H1 (cell line): ENCODE data around the gene SCN11A. TPM values are rescaled to one million over a fixed set of nuclear protein-coding genes. Genes with fewer than 3 reads are reported as not detected.

Experiments
- CTCF ChIA-PET: fragments of 300-600 bp; sonication (Branson Sonifier 250); formaldehyde crosslinking; loops from one replicate; lab custom pipeline; 2021; ENCODE audit not compliant: partially characterized antibody; lab: Charles Lee
- POLR2A ChIA-PET: fragments of 300-600 bp; sonication (Branson Sonifier 250); formaldehyde crosslinking; loops from one replicate; lab custom pipeline; 2021; ENCODE audit warnings: inconsistent platforms; ENCODE audit not compliant: partially characterized antibody; lab: Charles Lee
- DNase-seq, 2 experiments: peaks; one replicate each; pipeline versions ENCODE4 v3.0.0 to v3.0.0-alpha.2; 2010 to 2022; ENCODE audit warnings: low spot score in 2 of 2, low read depth in 1 of 2, mixed read lengths in 1 of 2
- FAIRE-seq: peaks from 2 replicates; lab custom pipeline; 2011; peaks lifted over from hg19 to GRCh38; lab: Jason Lieb, UNC
- H2AFZ ChIP-seq: 2 replicates; pipeline ENCODE4 v1.8.1; 2012; ENCODE audit warnings: low read length, inconsistent platforms
- H2AK5ac ChIP-seq: 2 replicates; pipeline ENCODE4 v1.6.1; 2013; ENCODE audit warnings: low read depth, low read length
- H2BK120ac ChIP-seq: replicated peaks from 2 replicates; pipeline ENCODE3; 2013; ENCODE audit warnings: low read depth, low read length, inconsistent platforms
- H2BK12ac ChIP-seq: 2 replicates; pipeline ENCODE4 v1.6.1; 2013; ENCODE audit warnings: low read depth, low read length
- H2BK15ac ChIP-seq: 2 replicates; pipeline ENCODE4 v1.6.1; 2013; ENCODE audit warnings: low read length
- H2BK20ac ChIP-seq: 2 replicates; pipeline ENCODE4 v1.6.1; 2013; ENCODE audit warnings: low read length
- H2BK5ac ChIP-seq: 2 replicates; pipeline ENCODE4 v1.6.1; 2013; ENCODE audit warnings: low read depth, low read length
- H3K14ac ChIP-seq: 2 replicates; pipeline ENCODE4 v1.6.1; 2013; ENCODE audit warnings: inconsistent platforms; ENCODE audit not compliant: insufficient read length
- H3K18ac ChIP-seq: 2 replicates; pipeline ENCODE4 v1.6.1; 2013; ENCODE audit warnings: low read length; ENCODE audit errors: extremely low read depth
- H3K23ac ChIP-seq: 2 replicates; pipeline ENCODE4 v1.6.1; 2013; ENCODE audit warnings: inconsistent platforms; ENCODE audit not compliant: insufficient read length
- H3K23me2 ChIP-seq: 2 replicates; pipeline ENCODE4 v1.6.1; 2013; ENCODE audit warnings: low read depth, low read length
- H3K27ac ChIP-seq: 2 replicates; pipeline ENCODE4 v1.6.1; 2011; ENCODE audit warnings: low read depth, low read length, inconsistent platforms
- H3K27me3 ChIP-seq, 4 experiments: replicated peaks in 1 of 4; 1 replicate in 1 of 4; 2 replicates in 3 of 4; pipeline versions ENCODE4 v1.6.1 to v1.8.1; 2011 to 2013; ENCODE audit warnings: low read length in 3 of 4, mild to moderate bottlenecking in 3 of 4, inconsistent platforms in 2 of 4, mixed read lengths in 2 of 4, moderate library complexity in 1 of 4; ENCODE audit not compliant: control insufficient read depth in 3 of 4, insufficient read depth in 3 of 4; ENCODE audit errors: extremely low read depth in 1 of 4
- H3K36me3 ChIP-seq, 4 experiments: 2 replicates each; pipeline versions ENCODE4 v1.6.1 to v1.8.1; 2011 to 2013; ENCODE audit warnings: mild to moderate bottlenecking in 4 of 4, low read length in 3 of 4, moderate library complexity in 2 of 4, control low read depth in 1 of 4, inconsistent platforms in 1 of 4; ENCODE audit not compliant: insufficient read depth in 4 of 4, control insufficient read depth in 2 of 4
- H3K4ac ChIP-seq: replicated peaks from 2 replicates; pipeline ENCODE3; 2013; ENCODE audit warnings: low read length, low read depth, mixed read lengths, inconsistent platforms; ENCODE audit not compliant: insufficient read length
- H3K4me1 ChIP-seq, 4 experiments: replicated peaks in 1 of 4; 1 replicate in 1 of 4; 2 replicates in 3 of 4; pipeline versions ENCODE4 v1.6.1 to v1.8.1; 2011 to 2013; ENCODE audit warnings: low read length in 3 of 4, inconsistent platforms in 2 of 4, mixed read lengths in 1 of 4; ENCODE audit not compliant: insufficient read depth in 4 of 4, control insufficient read depth in 3 of 4
- H3K4me2 ChIP-seq, 2 experiments: 2 replicates each; pipeline versions ENCODE4 v1.6.1 to v1.8.1; 2011 to 2013; ENCODE audit warnings: low read depth in 2 of 2, low read length in 2 of 2, control low read depth in 1 of 2, inconsistent platforms in 1 of 2, mild to moderate bottlenecking in 1 of 2; ENCODE audit not compliant: insufficient read depth in 1 of 2
- H3K4me3 ChIP-seq, 4 experiments: fragments of 200-600, 300-600 bp in 1 of 4; sonication (generic), shearing (Covaris generic), sonication (Bioruptor Twin) in 1 of 4; 2 replicates each; pipeline versions ENCODE4 v1.5.1 to v1.8.1; 2011 to 2016; ENCODE audit warnings: low read length in 4 of 4, low read depth in 3 of 4, control low read depth in 2 of 4, inconsistent platforms in 2 of 4, mild to moderate bottlenecking in 2 of 4, mixed read lengths in 1 of 4, moderate library complexity in 1 of 4; ENCODE audit not compliant: insufficient read depth in 2 of 4; ENCODE audit errors: extremely low read depth in 1 of 4
- H3K56ac ChIP-seq: replicated peaks from 2 replicates; pipeline ENCODE3; 2013; ENCODE audit warnings: low read depth, mild to moderate bottlenecking, mixed read lengths, low read length, inconsistent platforms; ENCODE audit not compliant: insufficient read length
- H3K79me1 ChIP-seq: 2 replicates; pipeline ENCODE4 v1.6.1; 2013; ENCODE audit warnings: low read depth, low read length, control low read depth
- H3K79me2 ChIP-seq, 2 experiments: 2 replicates each; pipeline versions ENCODE4 v1.6.1 to v1.8.1; 2012 to 2013; ENCODE audit warnings: low read length in 2 of 2, mild to moderate bottlenecking in 2 of 2, inconsistent platforms in 1 of 2; ENCODE audit not compliant: insufficient read depth in 2 of 2, control insufficient read depth in 1 of 2
- H3K9ac ChIP-seq, 4 experiments: replicated peaks in 1 of 4; 1 replicate in 1 of 4; 2 replicates in 3 of 4; pipeline versions ENCODE4 v1.6.1 to v1.8.1; 2011 to 2013; ENCODE audit warnings: low read depth in 3 of 4, low read length in 3 of 4, control low read depth in 2 of 4, mild to moderate bottlenecking in 2 of 4, moderate library complexity in 2 of 4, inconsistent platforms in 1 of 4; ENCODE audit errors: extremely low read depth in 1 of 4
- H3K9me3 ChIP-seq, 2 experiments: 2 replicates each; pipeline versions ENCODE4 v1.6.1 to v1.8.1; 2012 to 2013; ENCODE audit warnings: mild to moderate bottlenecking in 2 of 2, moderate library complexity in 2 of 2, control low read depth in 1 of 2, inconsistent platforms in 1 of 2, low read depth in 1 of 2, low read length in 1 of 2, mixed read lengths in 1 of 2; ENCODE audit not compliant: insufficient read depth in 2 of 2
- H4K20me1 ChIP-seq, 2 experiments: replicated peaks in 1 of 2; 2 replicates each; pipeline versions ENCODE3 to v1.8.1; 2011 to 2013; ENCODE audit warnings: inconsistent platforms in 2 of 2, low read length in 2 of 2, mild to moderate bottlenecking in 1 of 2; ENCODE audit not compliant: insufficient read depth in 2 of 2, control insufficient read depth in 1 of 2
- H4K5ac ChIP-seq: 2 replicates; pipeline ENCODE4 v1.6.1; 2013; ENCODE audit warnings: low read length, low read depth, mixed read lengths, inconsistent platforms; ENCODE audit not compliant: insufficient read length
- H4K8ac ChIP-seq: 2 replicates; pipeline ENCODE4 v1.8.0; 2013; ENCODE audit warnings: mild to moderate bottlenecking, moderate library complexity, low read length, inconsistent platforms; ENCODE audit not compliant: insufficient read depth; ENCODE audit errors: extremely low read depth
- H4K91ac ChIP-seq: replicated peaks from 2 replicates; pipeline ENCODE3; 2013; ENCODE audit warnings: low read length, mixed read lengths, inconsistent platforms; ENCODE audit not compliant: insufficient read length
- CHD1 ChIP-seq: IDR thresholded peaks from 2 replicates; pipeline ENCODE4 v1.6.1; 2012; ENCODE audit warnings: low read depth, low read length, improper control_type of control experiment
- CTBP2 ChIP-seq: IDR thresholded peaks from 2 replicates; pipeline ENCODE4 v1.7.0; 2011; ENCODE audit warnings: borderline replicate concordance, mild to moderate bottlenecking, moderate library complexity, mixed read lengths, low read length; ENCODE audit not compliant: insufficient read depth, insufficient read length
- RBBP5 ChIP-seq: IDR thresholded peaks from 2 replicates; pipeline ENCODE4 v1.7.1; 2012; ENCODE audit warnings: low read depth, mild to moderate bottlenecking, inconsistent platforms, low read length, moderate library complexity, borderline replicate concordance
- RNF2 ChIP-seq: fragments of 200-900, 300-1000 bp; sonication (generic); IDR thresholded peaks from 2 replicates; pipeline ENCODE4 v1.7.1; 2016; ENCODE audit warnings: borderline replicate concordance, low read depth, mild to moderate bottlenecking, antibody characterized with exemption, low read length; ENCODE audit not compliant: poor library complexity, severe bottlenecking; ENCODE audit errors: missing control alignments
- SIN3A ChIP-seq, 2 experiments: IDR thresholded peaks in 1 of 2; conservative IDR thresholded peaks in 1 of 2; 2 replicates each; pipeline ENCODE4 v1.6.1; 2011 to 2012; ENCODE audit warnings: low read length in 2 of 2, improper control_type of control experiment in 1 of 2, low read depth in 1 of 2, mild to moderate bottlenecking in 1 of 2
- SIX5 ChIP-seq: IDR thresholded peaks from 2 replicates; pipeline ENCODE4 v1.6.1; 2011; ENCODE audit warnings: mild to moderate bottlenecking, low read depth, low read length
- TEAD4 ChIP-seq: IDR thresholded peaks from 2 replicates; pipeline ENCODE4 v1.6.1; 2012; ENCODE audit warnings: low read depth, low read length, inconsistent platforms, mixed read lengths
- WGBS, 2 experiments: shearing (Covaris generic) in 1 of 2; methylation state at CpG; one replicate each; pipeline versions ENCODE4 v1.1.6 to v1.1.7; 2013 to 2015; ENCODE audit warnings: low lambda C conversion rate in 2 of 2, mixed read lengths in 2 of 2, inconsistent platforms in 1 of 2, low coverage in 1 of 2, missing lambda C conversion rate in 1 of 2; ENCODE audit not compliant: insufficient replicate concordance in 2 of 2, insufficient coverage in 1 of 2, insufficient read length in 1 of 2; ENCODE audit errors: extremely low coverage in 1 of 2, missing lambda C conversion rate in 1 of 2; 5-methylcytosine and 5-hydroxymethylcytosine counted together
- long read RNA-seq, 2 experiments: library from RNA in 1 of 2; library from capped mRNA in 1 of 2; stranded (forward); transcript quantifications; one replicate each; pipeline ENCODE4 v2.0.0, GENCODE V29; 2021; ENCODE audit warnings: inconsistent platforms in 1 of 2
- polyA minus RNA-seq, 3 experiments: library from RNA; depleted of rRNA, polyadenylated mRNA; stranded (reverse); fragments of >200 nt; gene quantifications; 1 replicate in 2 of 3; 2 replicates in 1 of 3; pipeline ENCODE4 v1.2.3, GENCODE V29; 2011
- polyA plus RNA-seq, 7 experiments: library from polyadenylated mRNA; depleted of rRNA in 3 of 7; stranded (reverse) in 5 of 7; unstranded in 2 of 7; fragments of >200 nt in 5 of 7; fragments of 200-250 nt in 2 of 7; gene quantifications; 1 replicate in 5 of 7; 2 replicates in 1 of 7; 4 replicates in 1 of 7; pipeline versions ENCODE4 v1.2.1 to v1.2.3, GENCODE V29; 2011 to 2013; ENCODE audit warnings: missing spikeins in 2 of 7, mixed read lengths in 2 of 7
- total RNA-seq: library from RNA; stranded (reverse); fragmentation: NEBNext Ultra II Directional; extraction: Animal tissue kit (Norgen Biotek cat#: 25700); gene quantifications from 2 replicates; pipeline ENCODE4 v1.2.1, GENCODE V29; 2021

The SCN11A gene
- 0.10 and 0.11 TPM in 2 replicates for total RNA-seq
- polyA plus RNA-seq (2011; rRNA removed): 0.16 and 0.21 TPM in 2 replicates
- polyA plus RNA-seq (2011; cell fraction: cytosol; rRNA removed): 0.21 TPM
- polyA plus RNA-seq (2011; cell fraction: nucleus; rRNA removed): 0.54 TPM
- polyA plus RNA-seq (2012, experiment 1 of 2): 0.20 to 0.23 TPM (median 0.21 TPM) in 4 replicates
- not detected for polyA plus RNA-seq (2012, experiment 2 of 2)
- polyA plus RNA-seq (2013, experiment 1 of 2): 0.08 TPM
- polyA plus RNA-seq (2013, experiment 2 of 2): 0.06 TPM
- 0.29 and 0.54 TPM in 2 replicates for polyA minus RNA-seq (2011; rRNA and poly(A)+ RNA removed)
- polyA minus RNA-seq (2011; cell fraction: cytosol; rRNA and poly(A)+ RNA removed): not detected
- 1.00 TPM for polyA minus RNA-seq (2011; cell fraction: nucleus; rRNA and poly(A)+ RNA removed)
- long read RNA-seq, experiment 1: 0 reads
- long read RNA-seq, experiment 2: 0 reads

DNA sequence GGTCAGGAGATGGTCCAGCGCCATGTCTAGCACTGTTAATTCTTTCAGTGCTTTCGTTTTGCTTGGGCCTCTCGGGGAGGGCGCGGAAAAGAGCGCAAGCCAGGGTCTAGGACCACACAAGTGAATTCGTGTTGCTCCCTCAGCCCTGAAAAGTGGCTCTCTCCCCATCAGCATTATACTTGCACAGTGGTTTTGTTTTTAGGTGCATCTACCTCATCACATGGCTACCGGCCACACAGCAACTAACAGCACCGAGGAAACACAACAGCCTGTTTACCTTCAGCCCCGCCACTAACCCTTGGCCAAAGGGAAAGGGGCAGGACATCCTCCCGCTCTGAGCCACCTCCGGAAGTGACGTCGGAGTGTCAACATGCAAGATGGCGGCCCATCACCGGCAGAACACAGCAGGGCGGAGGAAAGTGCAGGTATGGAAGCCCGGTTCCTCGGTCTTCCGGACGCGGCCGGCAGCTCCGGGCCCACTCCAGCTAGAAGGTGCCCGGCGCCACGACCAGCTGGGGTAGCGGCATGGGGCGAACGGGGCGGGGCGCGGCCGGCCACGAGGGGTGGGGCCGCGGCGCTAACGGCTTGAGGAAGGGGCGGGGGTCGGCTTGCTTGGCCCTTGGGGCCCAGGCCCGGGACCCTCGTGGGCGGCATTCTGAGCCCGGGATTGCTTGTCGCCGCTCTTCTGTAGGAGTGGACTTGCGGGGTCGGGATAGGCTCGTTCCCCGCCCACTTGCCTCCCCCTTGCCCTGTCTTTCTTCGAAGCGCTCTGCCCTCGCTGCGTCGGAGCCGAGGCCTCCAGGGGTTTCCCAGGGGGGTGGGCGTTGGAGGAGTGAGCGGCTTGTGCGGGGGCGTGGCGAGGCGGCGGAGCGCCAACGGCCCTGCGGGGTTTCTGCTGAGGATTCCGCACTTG lies at the start of gene SCN11A, which contains the start of gene WDR48:
TSS of gene SCN11A (minus strand) at position 296 of the 913 bp plus-strand sequence. CDS start 101,582 bp downstream, outside the sequence.
TSS of gene WDR48 (plus strand) at position 368 of the 913 bp plus-strand sequence. CDS start at position 378, 10 bp downstream.
- peak within 1 kb of the TSS; percentile 92 for H2BK5ac ChIP-seq
- no peaks in the 10 kb centered on the region for H3K27me3 ChIP-seq
- H3K36me3 ChIP-seq: no peaks in the 10 kb centered on the region
- H3K4me1 ChIP-seq: peaks cover 0 to 6% (median 0%) of the 10 kb centered on the region in 4 experiments; a peak in 1 of 7 replicates
- peak; percentile 81 for FAIRE-seq
- peak within 1 kb of the TSS; percentile 67 for H3K56ac ChIP-seq
- H3K9me3 ChIP-seq: no peaks in the 10 kb centered on the region
- H3K4me3 ChIP-seq: peak within 1 kb of the TSS; percentile 66 to 88 (median 72)
- peak; percentile 72 to 91 for DNase-seq
- H3K4ac ChIP-seq: no peak within 1 kb of the TSS
- H3K27ac ChIP-seq: peak within 1 kb of the TSS; percentile 98
- no peak within 1 kb of the TSS for H2BK15ac ChIP-seq
- H4K91ac ChIP-seq: peak within 1 kb of the TSS; percentile 48
- no peak within 1 kb of the TSS for H2BK120ac ChIP-seq
- H3K23me2 ChIP-seq: peaks cover 6% of the 10 kb centered on the region; the same call in 1 of the 2 replicates
- peak within 1 kb of the TSS; percentile 84 to 97 (median 96) for H3K9ac ChIP-seq
- peak within 1 kb of the TSS; percentile 16; the same call in 1 of the 2 replicates for H3K18ac ChIP-seq
- peak within 1 kb of the TSS; percentile 89 for H3K14ac ChIP-seq
- H4K20me1 ChIP-seq: peaks cover 0 to 2% of the 10 kb centered on the region in 2 experiments
- H3K4me2 ChIP-seq: peak within 1 kb of the TSS; percentile 75 to 85
- peak within 1 kb of the TSS; percentile 99 for H2AFZ ChIP-seq
- peak within 1 kb of the TSS; percentile 69; the same call in 1 of the 2 replicates for H2BK12ac ChIP-seq
- 4% methylated on average over 48 of the region's 68 CpGs; no CpG with 5 or more reads in 1 of the 2 experiments for WGBS, 2 experiments
- ChIA-PET CTCF (interaction anchor here (1.4 kb wide), 1 partner anchor 13 kb away, joined by 5 read pairs; no protein-coding TSS in a partner anchor), POLR2A (interaction anchor here (0.9 to 1.4 kb wide), 3 partner anchors 10 to 31 kb away, joined by 3 to 5 read pairs (median 3); no protein-coding TSS in a partner anchor)
- no peak within 1 kb of the TSS for H2BK20ac ChIP-seq
- peaks cover 2% of the 10 kb centered on the region; the same call in 1 of the 2 replicates for H3K79me1 ChIP-seq
- peak within 1 kb of the TSS; percentile 90 for H4K5ac ChIP-seq
- H3K23ac ChIP-seq: no peak within 1 kb of the TSS
- H2AK5ac ChIP-seq: no peak within 1 kb of the TSS; the same call in 1 of the 2 replicates
- H3K79me2 ChIP-seq: peaks cover 3 to 43% of the 10 kb centered on the region in 2 experiments
- H4K8ac ChIP-seq: peak within 1 kb of the TSS; percentile 99; the same call in 1 of the 2 replicates
- TF ChIP-seq SIN3A (conservative IDR thresholded peaks at IDR 0.05 in 1 of 2, IDR thresholded peaks at IDR 0.05 in 1 of 2; ENCODE audit: low read depth in 1 of 2, low read length in 2 of 2) (peak; percentile 48 to 64; a peak in 2 of 4 replicates), SIX5 (no peak), RBBP5 (peak; percentile 99), TEAD4 (peak; percentile 2; the same call in 1 of the 2 replicates), CTBP2 (no peak), RNF2 (no peak), CHD1 (no peak)
